Fibroblast of skin of back (primary cell): ENCODE measurements around the gene POLR2H.

ENCODE experiments used
- DNase-seq: peaks from one replicate; pipeline ENCODE4 v3.0.0-alpha.2; 2013

POLR2H gene

GRCh38 chr3:184352149-184352785 lies 9.2 kb upstream of the POLR2H start:
- DNase-seq: no peak

- DNase-seq: no peak
Observed at GRCh38 chr3:184352897-184353545, 8.5 kb upstream of the POLR2H start.

- no peak for DNase-seq
Observed at GRCh38 chr3:184353546-184353941, 8.0 kb upstream of the POLR2H start.

GRCh38 chr3:184354121-184354728 lies 7.3 kb upstream of the POLR2H start:
- DNase-seq: peak; percentile 31

GRCh38 chr3:184354754-184355153 lies 6.8 kb upstream of the POLR2H start:
- no peak for DNase-seq

GRCh38 chr3:184355261-184356040 lies 6.1 kb upstream of the POLR2H start:
- DNase-seq: no peak

GRCh38 chr3:184357248-184358123 lies 4.0 kb upstream of the POLR2H start:
- DNase-seq: no peak

GRCh38 chr3:184358124-184358767 lies 3.3 kb upstream of the POLR2H start:
- DNase-seq: no peak

GRCh38 chr3:184358921-184359350 lies 2.6 kb upstream of the POLR2H start:
- DNase-seq: no peak

- DNase-seq: no peak
Observed at GRCh38 chr3:184359610-184360009, 1.9 kb upstream of the POLR2H start.

GRCh38 chr3:184360070-184360928 lies 1.2 kb upstream of the POLR2H start:
- DNase-seq: no peak

GRCh38 chr3:184360929-184361531 lies 480 bp upstream of the POLR2H start:
- no peak for DNase-seq

GRCh38 chr3:184361932-184362667 lies 590 bp downstream of the POLR2H start:
- DNase-seq: no peak

- peak; percentile 96 for DNase-seq
Observed at GRCh38 chr3:184362668-184363546, 1.4 kb downstream of the POLR2H start.

- DNase-seq: peak; percentile 29
Observed at GRCh38 chr3:184366619-184367289, 5.2 kb downstream of the POLR2H start.

- no peak for DNase-seq
Observed at GRCh38 chr3:184368116-184368515, 6.6 kb downstream of the POLR2H start.

GRCh38 chr3:184368586-184369183 lies 7.2 kb downstream of the POLR2H start:
- peak; percentile 51 for DNase-seq
